ENCODE results near the gene PHLPP1. TPM values are rescaled to one million over a fixed set of nuclear protein-coding genes. Genes with fewer than 3 reads are reported as not detected.

The PHLPP1 gene
- total RNA-seq, 1 experiment from 2014 or later = 14.1 TPM

- no TSS peak for BruUV-seq (replicated peaks)
- CTCF ChIA-PET = interaction anchor here (1.7 kb wide), 1 partner anchor 30 kb away, joined by 13 read pairs; the partner anchor contains the start of gene PHLPP1
Measured at GRCh38 chr18:62745089-62745751, 29.9 kb downstream of the PHLPP1 start.

GRCh38 chr18:62749389-62749788 is 34.0 kb downstream of the PHLPP1 start:
- Histone ChIP-seq H3K9me3 (ENCODE audit: low read length) (no peaks in the 10 kb centered on the region), H3K9me2 (replicated peaks; ENCODE audit: low read length) (no peaks in the 10 kb centered on the region), H3K79me2 (ENCODE audit: low read length) (peaks cover 94% of the 10 kb centered on the region), H3K36me3 (ENCODE audit: low read depth, low read length) (no peaks in the 10 kb centered on the region), H3K9ac (ENCODE audit: low read length) (no peak overlapping the region), H3K27me3 (ENCODE audit: low read length) (no peaks in the 10 kb centered on the region), H3K4me2 (ENCODE audit: low read length) (no peak overlapping the region), H4K20me1 (ENCODE audit: low read length) (peaks cover 10% of the 10 kb centered on the region; the same call in 1 of the 2 replicates), H3K27ac (ENCODE audit: low read length) (no peak overlapping the region), H2AFZ (ENCODE audit: low read length) (no peak overlapping the region), H3K4me3 (ENCODE audit: low read length) (no peak overlapping the region), H3F3A (ENCODE audit: low read length, unreplicated experiment) (no peaks in the 10 kb centered on the region), H3K4me1 (ENCODE audit: insufficient read depth, low read length) (peaks cover 11% of the 10 kb centered on the region)
- ChIA-PET POLR2A (ENCODE audit: unreplicated experiment) (no interaction called here), CTCF (no interaction called here)
- ATAC-seq (no peak), DNase-seq (no peak)
- no TSS peak for BruUV-seq (replicated peaks)
- no peak for TF ChIP-seq CTCF (conservative IDR thresholded peaks at IDR 0.05; ENCODE audit: low read depth, low read length)
- no peak for TF ChIP-seq EZH2phosphoT487 (IDR thresholded peaks at IDR 0.05; ENCODE audit: borderline replicate concordance, low read length)
- TF ChIP-seq EZH2 (IDR thresholded peaks at IDR 0.05; ENCODE audit: low read length, unreplicated experiment) = no peak
- intact Hi-C loops (cut with micrococcal nuclease) = no loop called here

More at GRCh38 chr18:62745089-62745751, 29.9 kb downstream of the PHLPP1 start:
- Histone ChIP-seq H3K27ac (ENCODE audit: low read length) (no peak overlapping the region), H3K4me3 (ENCODE audit: low read length) (no peak overlapping the region), H3K79me2 (ENCODE audit: low read length) (peaks cover 91% of the 10 kb centered on the region), H3K9ac (ENCODE audit: low read length) (no peak overlapping the region), H3K9me3 (ENCODE audit: low read length) (no peaks in the 10 kb centered on the region), H3K4me1 (ENCODE audit: insufficient read depth, low read length) (peaks cover 14% of the 10 kb centered on the region), H2AFZ (ENCODE audit: low read length) (no peak overlapping the region), H3K9me2 (replicated peaks; ENCODE audit: low read length) (no peaks in the 10 kb centered on the region), H3K27me3 (ENCODE audit: low read length) (no peaks in the 10 kb centered on the region), H4K20me1 (ENCODE audit: low read length) (peaks cover 15% of the 10 kb centered on the region; the same call in 1 of the 2 replicates), H3K4me2 (ENCODE audit: low read length) (no peak overlapping the region), H3F3A (ENCODE audit: low read length, unreplicated experiment) (no peaks in the 10 kb centered on the region), H3K36me3 (ENCODE audit: low read depth, low read length) (no peaks in the 10 kb centered on the region)
- POLR2A ChIA-PET (ENCODE audit: unreplicated experiment) = no interaction called here
- no peak for TF ChIP-seq EZH2 (IDR thresholded peaks at IDR 0.05; ENCODE audit: low read length, unreplicated experiment)
- no peak for TF ChIP-seq CTCF (conservative IDR thresholded peaks at IDR 0.05; ENCODE audit: low read depth, low read length)
- TF ChIP-seq EZH2phosphoT487 (IDR thresholded peaks at IDR 0.05; ENCODE audit: borderline replicate concordance, low read length) = no peak
- ATAC-seq (no peak), DNase-seq (no peak)
- intact Hi-C loops (cut with micrococcal nuclease) = loop anchor here (2.0 kb wide), 1 partner anchor 20 kb away; no protein-coding TSS in a partner anchor

GRCh38 chr18:62751341-62751821 is 36.0 kb downstream of the PHLPP1 start:
- Histone ChIP-seq H3F3A (ENCODE audit: low read length, unreplicated experiment) (no peaks in the 10 kb centered on the region), H3K4me3 (ENCODE audit: low read length) (no peak overlapping the region), H3K79me2 (ENCODE audit: low read length) (peaks cover 96% of the 10 kb centered on the region), H3K36me3 (ENCODE audit: low read depth, low read length) (no peaks in the 10 kb centered on the region), H3K4me1 (ENCODE audit: insufficient read depth, low read length) (peaks cover 13% of the 10 kb centered on the region; the same call in 1 of the 2 replicates), H3K9me2 (replicated peaks; ENCODE audit: low read length) (no peaks in the 10 kb centered on the region), H3K27ac (ENCODE audit: low read length) (no peak overlapping the region), H3K4me2 (ENCODE audit: low read length) (no peak overlapping the region), H3K27me3 (ENCODE audit: low read length) (no peaks in the 10 kb centered on the region), H4K20me1 (ENCODE audit: low read length) (0 out of 2 replicates have a peak, but pooled peaks cover 2% of the 10 kb centered on the region), H3K9me3 (ENCODE audit: low read length) (no peaks in the 10 kb centered on the region), H2AFZ (ENCODE audit: low read length) (no peak overlapping the region), H3K9ac (ENCODE audit: low read length) (no peak overlapping the region)
- DNase-seq (no peak), ATAC-seq (no peak)
- ChIA-PET CTCF (no interaction called here), POLR2A (ENCODE audit: unreplicated experiment) (no interaction called here)
- no TSS peak for BruUV-seq (replicated peaks)
- intact Hi-C loops (cut with micrococcal nuclease) = no loop called here
- TF ChIP-seq CTCF (conservative IDR thresholded peaks at IDR 0.05; ENCODE audit: low read depth, low read length) (no peak), EZH2 (IDR thresholded peaks at IDR 0.05; ENCODE audit: low read length, unreplicated experiment) (no peak), EZH2phosphoT487 (IDR thresholded peaks at IDR 0.05; ENCODE audit: borderline replicate concordance, low read length) (no peak)

Measured in PC-3 (cell line).